Spinal cord (tissue), 10 donors: ENCODE data around the gene THTPA. TPM values are rescaled to one million over a fixed set of nuclear protein-coding genes. Genes with fewer than 3 reads are reported as not detected.

ENCODE experiments used
- DNase-seq, 6 donors: peaks; one replicate each; pipeline versions ENCODE4 v3.0.0 to v3.0.0-alpha.2; 2013 to 2015; ENCODE audit warnings: low spot score in 6 of 6, low read depth in 4 of 6
- H3K27ac ChIP-seq: one replicate; pipeline ENCODE4 v1.5.1; 2013; ENCODE audit warnings: low read depth, low read length, control low read depth
- H3K27me3 ChIP-seq: one replicate; pipeline ENCODE4 v1.6.1; 2013; ENCODE audit warnings: low read length; ENCODE audit not compliant: control insufficient read depth, insufficient read depth
- H3K36me3 ChIP-seq: one replicate; pipeline ENCODE4 v1.6.1; 2013; ENCODE audit warnings: low read length; ENCODE audit not compliant: control insufficient read depth, insufficient read depth
- H3K4me1 ChIP-seq: one replicate; pipeline ENCODE4 v1.6.1; 2013; ENCODE audit warnings: low read length; ENCODE audit not compliant: control insufficient read depth, insufficient read depth
- H3K4me3 ChIP-seq: one replicate; pipeline ENCODE4 v1.5.1; 2013; ENCODE audit warnings: low read depth, low read length, control low read depth
- H3K9me3 ChIP-seq: one replicate; pipeline ENCODE4 v1.6.1; 2013; ENCODE audit warnings: low read length; ENCODE audit not compliant: control insufficient read depth, insufficient read depth
- WGBS: methylation state at CpG from one replicate; pipeline ENCODE4 v1.1.5; 2013; ENCODE audit warnings: missing lambda C conversion rate; ENCODE audit not compliant: insufficient coverage; 5-methylcytosine and 5-hydroxymethylcytosine counted together
- long read RNA-seq, 4 donors: transcript quantifications; one replicate each; lab custom pipeline, GENCODE V29; 2026
- polyA plus RNA-seq, 2 donors: library from polyadenylated mRNA; unstranded; fragments of 120-200 nt; gene quantifications; one replicate each; pipeline ENCODE4 v1.2.1, GENCODE V29; 2013; ENCODE audit not compliant: insufficient read length in 2 of 2
- total RNA-seq, 2 donors: library from RNA; depleted of rRNA in 1 of 2; stranded (reverse); fragments of 120-200 nt in 1 of 2; fragments of >200 nt in 1 of 2; gene quantifications; one replicate each; pipeline versions ENCODE4 v1.2.3 to v1.2.4, GENCODE V29; 2013 to 2014
- donor health status: healthy.

THTPA gene
- total RNA-seq (10 to 100 TPM; 15.1 to 16.5 TPM), polyA plus RNA-seq (10 to 100 TPM; 35.6 to 36.7 TPM)
- long read RNA-seq, donor 1, transcript THTPA-205 (2 exons, 571 nt) = major isoform, 17 of 22 reads
- long read RNA-seq, donor 1, partial matches to known transcripts = 0 of 22 reads
- long read RNA-seq, donor 1, other reads (novel, unspliced or antisense) = 0 of 22 reads
- long read RNA-seq, donor 2, transcript THTPA-205 (2 exons, 571 nt) = major isoform, 7 of 7 reads
- long read RNA-seq, donor 2, partial matches to known transcripts = 0 of 7 reads
- long read RNA-seq, donor 2, other reads (novel, unspliced or antisense) = 0 of 7 reads
- long read RNA-seq, donor 3, transcript THTPA-205 (2 exons, 571 nt) = major isoform, 5 of 5 reads
- long read RNA-seq, donor 3, partial matches to known transcripts = 0 of 5 reads
- long read RNA-seq, donor 3, other reads (novel, unspliced or antisense) = 0 of 5 reads
- long read RNA-seq, donor 4, transcript THTPA-201 (2 exons, 2,860 nt) = major isoform, 6 of 49 reads
- long read RNA-seq, donor 4, partial matches to known transcripts = 28 of 49 reads
- long read RNA-seq, donor 4, other reads (novel, unspliced or antisense) = 11 of 49 reads

DNA sequence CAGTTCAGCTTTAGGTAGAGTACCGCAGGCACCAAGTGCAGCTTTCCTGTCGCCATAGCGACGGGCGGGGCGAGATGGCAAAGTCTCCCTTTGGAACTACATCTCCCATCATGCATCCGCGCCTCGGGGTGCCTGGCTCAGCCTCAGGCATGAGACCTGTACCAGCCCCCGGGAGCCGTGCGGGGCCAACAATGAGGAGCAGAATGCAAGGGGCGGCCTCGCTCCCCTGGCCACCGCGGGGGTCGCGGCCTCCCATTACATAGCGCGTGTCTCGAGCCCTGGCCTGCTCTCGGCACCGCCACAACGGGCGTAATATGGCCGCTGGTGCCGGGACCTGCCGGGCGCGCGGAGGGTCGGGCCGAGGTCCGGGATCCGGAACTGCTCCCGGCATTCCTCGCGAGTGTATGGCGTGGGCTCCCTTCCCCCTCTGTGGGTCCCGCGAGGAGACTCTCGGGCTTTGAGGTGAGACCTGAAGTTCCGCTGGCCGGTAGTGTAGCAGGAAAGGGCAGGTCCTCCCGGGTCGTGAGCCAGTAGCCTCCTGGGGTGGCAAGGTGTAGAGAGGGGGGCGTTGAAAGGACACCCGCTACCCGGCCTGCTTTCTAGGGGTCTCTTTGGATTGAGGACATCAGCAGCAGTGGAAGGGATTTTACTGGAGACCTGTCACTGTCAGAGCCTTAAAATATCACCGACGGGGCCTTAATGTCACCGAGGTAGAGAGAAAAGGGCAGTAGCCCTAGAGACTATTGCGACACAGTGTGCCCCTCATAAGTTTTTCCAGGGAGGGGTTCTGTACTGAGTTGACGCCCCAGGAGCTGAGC, at the start of gene THTPA:
THTPA (plus strand) TSS at position 390 of the 818 bp plus-strand sequence. CDS start 487 bp downstream, outside the sequence.
- peaks cover 35% of the 10 kb centered on the region for H3K4me1 ChIP-seq
- 1% methylated on average over 54 of the region's 54 CpGs for WGBS
- peak in 5 of 6 donors; percentile 85 to 98 (median 92) for DNase-seq
- H3K27me3 ChIP-seq = no peaks in the 10 kb centered on the region
- no peaks in the 10 kb centered on the region for H3K9me3 ChIP-seq
- peak within 1 kb of the TSS; percentile 92 for H3K4me3 ChIP-seq
- H3K27ac ChIP-seq = peak within 1 kb of the TSS; percentile 95
- peaks cover 18% of the 10 kb centered on the region for H3K36me3 ChIP-seq

DNA sequence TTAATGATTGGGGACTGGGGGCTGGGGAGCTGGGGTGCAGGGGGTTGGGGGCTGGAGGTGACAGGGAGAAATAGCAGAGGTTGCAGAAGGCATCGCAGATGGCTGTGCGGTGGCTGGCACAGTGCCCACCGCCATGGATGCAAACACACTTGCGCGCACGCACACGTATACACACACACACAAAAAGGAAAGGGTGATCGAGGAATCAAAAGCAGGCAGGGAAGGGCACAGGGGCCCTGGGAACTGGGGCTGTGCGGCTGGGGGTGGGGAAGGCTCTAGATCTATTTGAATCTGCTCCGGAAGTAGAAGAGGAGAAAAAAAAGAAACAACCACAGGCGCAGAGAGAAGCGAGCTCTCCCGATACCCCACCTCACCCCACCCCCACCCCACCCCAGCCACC, 43.9 kb upstream of the THTPA start:
- no CpG with 5 or more reads among the region's 13 CpGs for WGBS
- peak in 4 of 6 donors; percentile 43 to 95 (median 70) for DNase-seq
- Histone ChIP-seq H3K4me1 (peaks cover 36% of the 10 kb centered on the region), H3K27ac (peak overlapping the region; percentile 76), H3K27me3 (no peaks in the 10 kb centered on the region), H3K4me3 (no peak overlapping the region), H3K9me3 (no peaks in the 10 kb centered on the region), H3K36me3 (no peaks in the 10 kb centered on the region)

- no peaks in the 10 kb centered on the region for H3K36me3 ChIP-seq
- H3K27me3 ChIP-seq = no peaks in the 10 kb centered on the region
- 26% methylated on average over 20 of the region's 25 CpGs for WGBS
- peak; percentile 69 to 98 (median 84) for DNase-seq
- no peaks in the 10 kb centered on the region for H3K9me3 ChIP-seq
- peak overlapping the region; percentile 76 for H3K27ac ChIP-seq
- peaks cover 44% of the 10 kb centered on the region for H3K4me1 ChIP-seq
- peak overlapping the region; percentile 29 for H3K4me3 ChIP-seq
Measured at GRCh38 chr14:23513005-23513817, 42.9 kb upstream of the THTPA start.

GRCh38 chr14:23513818-23514643, 42.0 kb upstream of the THTPA start:
- H3K9me3 ChIP-seq = no peaks in the 10 kb centered on the region
- H3K36me3 ChIP-seq = no peaks in the 10 kb centered on the region
- H3K27me3 ChIP-seq = no peaks in the 10 kb centered on the region
- H3K4me3 ChIP-seq = peak overlapping the region; percentile 29
- H3K4me1 ChIP-seq = peaks cover 51% of the 10 kb centered on the region
- peak in 3 of 6 donors; percentile 30 to 95 (median 84) for DNase-seq
- WGBS = 30% methylated on average over 8 of the region's 8 CpGs
- H3K27ac ChIP-seq = peak overlapping the region; percentile 76

DNA sequence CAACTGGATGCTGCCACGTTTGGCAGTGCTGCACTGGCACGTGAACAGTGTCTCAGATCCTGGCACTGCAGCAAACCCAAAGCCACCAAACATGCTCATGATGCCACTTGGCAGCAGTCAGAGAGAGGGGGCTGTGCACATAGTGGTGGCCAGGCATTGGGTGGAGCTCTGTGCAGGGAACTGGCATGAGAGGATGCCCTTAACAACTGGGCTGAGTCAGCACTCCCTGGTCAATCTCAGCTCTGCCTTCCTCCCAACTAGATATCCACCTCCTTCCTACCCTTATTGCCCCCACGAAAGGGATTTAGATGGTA, 41.5 kb upstream of the THTPA start:
- no peaks in the 10 kb centered on the region for H3K36me3 ChIP-seq
- H3K4me3 ChIP-seq = no peak overlapping the region
- no peaks in the 10 kb centered on the region for H3K9me3 ChIP-seq
- peaks cover 51% of the 10 kb centered on the region for H3K4me1 ChIP-seq
- no peaks in the 10 kb centered on the region for H3K27me3 ChIP-seq
- peak overlapping the region; percentile 36 for H3K27ac ChIP-seq
- peak in 3 of 6 donors; percentile 50 to 95 (median 90) for DNase-seq
- 30% methylated on average over 2 of the region's 3 CpGs for WGBS

- Histone ChIP-seq H3K4me3 (no peak overlapping the region), H3K27ac (no peak overlapping the region), H3K27me3 (no peaks in the 10 kb centered on the region), H3K36me3 (peaks cover 24% of the 10 kb centered on the region), H3K4me1 (peaks cover 60% of the 10 kb centered on the region), H3K9me3 (no peaks in the 10 kb centered on the region)
- WGBS = no CpG with 5 or more reads among the region's 6 CpGs
- DNase-seq = peak in 1 of 6 donors; percentile 55
Measured at GRCh38 chr14:23517650-23518326, 38.3 kb upstream of the THTPA start.

DNA sequence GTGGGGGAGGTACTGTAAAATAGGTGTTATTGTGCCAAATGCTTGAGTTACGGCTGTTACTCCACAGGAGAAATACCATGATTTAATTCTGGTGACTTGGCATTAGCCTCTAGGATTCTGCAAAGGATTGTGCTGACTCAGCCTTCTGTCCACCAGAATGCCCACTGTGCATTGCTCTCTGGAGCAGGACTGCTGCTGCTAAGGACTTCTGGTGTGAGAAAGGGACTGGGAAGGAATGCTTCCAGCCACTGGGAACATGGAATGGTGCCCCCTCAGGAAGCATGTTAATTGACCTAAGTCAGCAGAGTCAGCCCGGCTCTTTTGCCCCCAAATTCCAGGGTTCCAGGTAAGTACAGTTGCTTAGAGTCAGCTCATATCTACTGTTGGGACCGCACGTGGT, 37.4 kb upstream of the THTPA start:
- no peaks in the 10 kb centered on the region for H3K9me3 ChIP-seq
- no peaks in the 10 kb centered on the region for H3K27me3 ChIP-seq
- DNase-seq = peak in 2 of 6 donors; percentile 62 to 65
- H3K36me3 ChIP-seq = peaks cover 34% of the 10 kb centered on the region
- WGBS = 39% methylated on average over 4 of the region's 4 CpGs
- no peak overlapping the region for H3K4me3 ChIP-seq
- peaks cover 52% of the 10 kb centered on the region for H3K4me1 ChIP-seq
- H3K27ac ChIP-seq = no peak overlapping the region

GRCh38 chr14:23520899-23521533, 35.1 kb upstream of the THTPA start:
- WGBS = 49% methylated on average over 5 of the region's 14 CpGs
- Histone ChIP-seq H3K9me3 (no peaks in the 10 kb centered on the region), H3K27me3 (no peaks in the 10 kb centered on the region), H3K27ac (peak overlapping the region; percentile 37), H3K4me1 (peaks cover 41% of the 10 kb centered on the region), H3K4me3 (no peak overlapping the region), H3K36me3 (peaks cover 57% of the 10 kb centered on the region)
- peak in 1 of 6 donors; percentile 56 for DNase-seq
